EL (cell line): ENCODE measurements around the gene LRRC1.

Experiments
- DNase-seq: peaks from one replicate; pipeline ENCODE4 v3.0.0-alpha.2; 2016

Gene LRRC1

GRCh38 chr6:53818858-53819609, 24.2 kb downstream of the LRRC1 start:
- DNase-seq: no peak

DNA sequence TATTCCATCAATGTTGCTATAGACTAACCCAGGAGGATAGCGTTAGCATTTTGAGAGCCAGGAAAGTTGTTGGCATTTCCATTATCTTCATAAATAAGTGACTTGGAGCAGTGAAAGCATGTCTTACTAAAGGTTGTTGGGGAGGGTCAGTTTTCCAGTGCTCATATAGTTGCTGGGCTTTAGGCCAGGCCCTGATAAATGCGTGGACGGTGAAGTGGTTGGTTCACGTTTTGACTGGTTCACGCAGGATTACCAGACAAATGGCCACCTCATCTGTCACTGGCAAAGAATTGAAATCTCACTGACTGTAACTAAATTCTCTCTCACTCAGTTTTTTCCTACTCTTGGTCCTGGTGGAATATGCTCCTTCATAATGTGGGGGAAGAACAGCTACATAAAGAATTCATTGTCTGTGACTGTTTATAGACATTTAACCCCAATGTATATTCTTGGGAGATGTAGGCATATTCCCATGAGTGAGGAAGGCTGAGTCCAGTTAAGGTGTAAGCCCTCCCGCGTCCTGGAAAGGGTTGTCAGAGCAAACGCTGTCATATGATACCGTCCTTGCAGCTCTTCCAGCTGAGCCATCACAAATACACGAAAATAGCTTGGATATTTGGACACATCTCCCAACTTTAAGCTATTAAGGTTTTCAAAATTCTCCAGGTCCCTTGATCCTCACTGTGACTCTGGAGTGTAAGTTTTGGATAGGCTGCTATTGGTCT, 27.8 kb downstream of the LRRC1 start:
- DNase-seq: no peak

GRCh38 chr6:53824714-53825113, 29.9 kb downstream of the LRRC1 start:
- DNase-seq: no peak

DNA sequence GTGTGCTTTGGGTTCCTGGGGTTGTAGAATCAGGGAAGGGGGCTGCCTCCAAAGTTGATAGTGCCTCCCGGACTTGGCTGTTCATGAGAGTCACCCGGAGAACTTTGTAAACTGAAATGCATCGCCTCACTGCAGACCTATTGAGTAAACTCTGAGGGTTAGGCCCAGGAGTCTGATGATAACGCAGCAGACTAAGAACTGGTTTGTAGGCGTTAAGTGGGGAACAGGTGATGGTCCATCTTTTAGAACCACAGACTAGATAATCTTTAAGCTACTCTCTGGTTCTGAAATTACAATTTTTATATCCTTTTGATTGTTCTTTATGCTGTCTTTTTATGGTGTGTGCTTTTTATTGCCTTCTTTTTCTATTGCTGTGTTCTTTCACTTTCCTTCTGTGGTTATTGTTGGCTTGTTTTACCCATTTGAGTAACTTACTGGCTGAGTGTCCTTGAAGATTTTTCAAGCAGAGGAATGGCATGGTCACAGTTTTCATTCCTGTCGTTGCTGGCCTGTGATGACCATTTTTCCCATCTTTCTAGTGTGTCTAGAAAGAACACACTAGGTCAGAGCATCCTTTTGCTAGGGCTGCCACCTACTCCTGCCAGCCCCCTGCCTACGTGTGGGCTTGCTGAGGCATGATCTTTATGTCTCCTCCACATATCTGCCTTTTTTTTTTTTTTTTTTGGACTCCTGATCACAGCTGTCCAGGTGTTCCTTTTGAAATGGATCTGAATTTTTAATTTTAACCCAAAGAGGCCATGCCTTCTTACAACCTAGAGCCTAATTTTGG, 30.9 kb downstream of the LRRC1 start:
- no peak for DNase-seq

DNA sequence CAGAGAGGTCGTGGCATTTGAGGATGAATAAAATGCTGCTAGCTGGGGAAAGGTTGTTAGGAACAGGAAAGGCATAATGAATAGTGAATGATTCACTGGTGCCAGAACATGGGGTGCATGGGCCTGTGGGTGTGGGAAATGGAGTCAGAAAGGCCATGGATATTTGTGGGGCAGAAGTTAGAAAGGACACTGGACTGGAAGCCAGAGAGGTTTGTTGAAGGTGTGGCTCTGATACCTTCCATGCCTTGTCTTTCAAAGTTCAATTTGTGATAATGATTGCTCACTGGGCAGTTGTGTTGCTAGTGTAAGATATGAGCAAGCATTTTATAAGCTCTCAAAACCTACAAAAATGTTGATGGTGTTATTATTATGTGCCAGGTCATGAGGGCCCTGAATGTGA, 32.7 kb downstream of the LRRC1 start:
- no peak for DNase-seq

DNA sequence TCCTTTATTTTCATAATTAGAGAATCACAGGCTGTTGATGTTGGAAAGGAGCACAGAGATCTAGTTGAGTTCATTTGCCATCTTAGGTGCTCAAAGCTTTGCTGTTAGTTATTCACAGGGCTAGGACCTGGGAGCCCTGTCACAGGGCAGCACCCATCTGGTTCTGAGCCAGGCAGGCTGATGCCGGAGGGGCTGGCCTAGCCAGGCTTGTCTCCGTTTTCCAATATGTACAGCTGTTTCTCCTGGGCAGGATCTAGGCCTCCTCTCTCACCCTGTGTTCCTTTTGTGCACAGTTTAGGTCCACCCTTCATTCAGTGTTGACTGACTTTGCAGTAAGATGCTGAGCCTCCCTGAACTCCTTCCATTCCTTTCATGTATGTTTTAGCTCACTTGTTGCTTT, 33.4 kb downstream of the LRRC1 start:
- no peak for DNase-seq

DNA sequence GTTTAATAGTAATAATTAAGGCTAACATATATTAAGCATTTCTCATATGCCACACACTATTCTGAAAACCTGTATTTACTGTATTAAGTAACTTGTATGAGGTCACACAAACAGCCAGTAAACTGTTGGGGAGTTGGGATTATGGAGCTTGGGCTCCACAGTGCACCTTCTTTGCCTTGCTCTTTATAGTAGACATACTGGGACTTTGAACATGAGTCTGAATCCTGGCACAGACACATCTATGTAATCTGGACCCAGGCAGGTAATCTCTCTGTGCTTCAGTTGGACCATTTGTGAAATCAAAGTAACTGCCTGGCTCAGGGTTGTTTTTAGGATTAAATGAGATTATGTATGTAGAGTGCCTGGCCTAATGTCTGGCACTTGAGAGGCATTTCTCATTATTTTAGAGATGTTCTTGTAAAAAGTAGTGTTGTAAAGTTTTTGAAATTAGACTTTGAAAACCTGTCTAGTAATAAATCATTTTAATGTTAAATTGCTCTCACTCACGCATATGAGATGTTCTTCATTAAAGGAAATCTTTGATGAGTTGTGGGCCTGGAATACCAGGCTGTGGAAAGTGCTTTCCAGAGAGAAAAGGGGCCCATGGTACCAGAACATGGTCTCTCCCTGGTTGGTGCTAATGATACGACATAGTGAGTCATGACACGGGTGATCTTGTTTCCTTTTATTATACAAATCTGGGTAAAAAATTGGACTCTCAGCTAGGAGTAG, 34.3 kb downstream of the LRRC1 start:
- DNase-seq: no peak

DNA sequence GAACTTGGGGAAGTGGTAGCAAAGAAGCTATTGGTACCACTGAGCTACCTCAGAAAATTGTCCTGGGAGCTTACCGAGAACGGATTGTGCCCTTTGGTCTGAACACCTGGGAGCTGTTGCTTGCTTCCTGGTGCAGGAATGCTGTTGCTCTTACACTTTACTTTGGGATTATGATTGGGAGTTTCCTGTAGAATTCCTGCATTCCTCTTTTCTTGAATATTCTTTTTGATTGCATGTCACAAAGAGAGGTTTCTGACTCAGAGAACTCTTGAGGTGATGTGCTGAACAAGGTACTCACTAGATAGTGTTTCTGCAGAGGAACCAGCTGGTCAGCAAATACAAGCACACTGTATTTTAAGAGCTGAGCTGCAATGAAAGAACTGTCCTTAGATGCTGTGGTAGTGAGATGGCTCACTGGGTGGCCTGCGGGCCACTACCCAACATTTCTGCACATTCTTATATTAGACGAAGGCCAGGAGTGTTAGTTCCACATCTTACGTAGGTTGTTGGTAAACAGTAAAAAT, 35.0 kb downstream of the LRRC1 start:
- no peak for DNase-seq

GRCh38 chr6:53830366-53830765, 35.6 kb downstream of the LRRC1 start:
- no peak for DNase-seq

DNA sequence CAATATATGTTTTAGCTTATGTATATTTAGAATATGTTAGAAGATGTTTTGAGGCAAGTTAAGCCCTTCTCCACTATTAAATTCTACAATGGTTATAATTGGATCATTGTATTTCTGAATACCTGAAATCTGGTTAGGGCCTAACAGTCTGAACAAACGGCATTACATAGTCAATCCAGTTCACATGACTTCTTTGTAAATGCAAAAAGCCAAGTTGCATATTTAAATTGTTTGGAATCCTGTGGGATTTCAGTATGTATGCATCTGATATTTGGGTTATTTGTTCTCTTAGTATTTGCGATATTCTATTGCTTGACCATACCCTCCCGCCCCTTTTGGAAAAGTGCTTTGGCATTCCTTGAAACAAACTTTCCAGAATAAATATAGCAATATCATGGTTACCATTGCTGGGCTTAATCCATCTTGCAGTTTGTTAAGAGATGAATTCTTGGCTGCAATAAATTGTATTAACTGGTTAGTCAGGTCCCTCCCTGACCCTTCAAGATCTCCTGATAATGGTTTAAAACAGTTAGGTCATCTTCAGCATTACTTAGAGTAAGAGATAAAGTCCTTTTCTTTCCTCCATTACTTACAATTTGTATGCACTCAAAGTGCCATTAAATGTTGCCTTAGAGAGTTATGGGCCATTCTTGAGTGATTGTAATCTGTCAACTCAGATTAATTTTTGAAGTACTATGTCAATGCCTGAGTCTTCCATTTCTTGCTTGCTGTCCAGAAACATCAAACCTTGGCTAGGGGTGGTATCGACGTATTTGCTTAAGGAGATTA, 36.5 kb downstream of the LRRC1 start:
- no peak for DNase-seq

- no peak for DNase-seq
Observed at GRCh38 chr6:53831936-53832660, 37.3 kb downstream of the LRRC1 start.

GRCh38 chr6:53833155-53833554, 38.4 kb downstream of the LRRC1 start:
- peak; percentile 34 for DNase-seq

GRCh38 chr6:53834132-53834531, 39.3 kb downstream of the LRRC1 start:
- no peak for DNase-seq

DNA sequence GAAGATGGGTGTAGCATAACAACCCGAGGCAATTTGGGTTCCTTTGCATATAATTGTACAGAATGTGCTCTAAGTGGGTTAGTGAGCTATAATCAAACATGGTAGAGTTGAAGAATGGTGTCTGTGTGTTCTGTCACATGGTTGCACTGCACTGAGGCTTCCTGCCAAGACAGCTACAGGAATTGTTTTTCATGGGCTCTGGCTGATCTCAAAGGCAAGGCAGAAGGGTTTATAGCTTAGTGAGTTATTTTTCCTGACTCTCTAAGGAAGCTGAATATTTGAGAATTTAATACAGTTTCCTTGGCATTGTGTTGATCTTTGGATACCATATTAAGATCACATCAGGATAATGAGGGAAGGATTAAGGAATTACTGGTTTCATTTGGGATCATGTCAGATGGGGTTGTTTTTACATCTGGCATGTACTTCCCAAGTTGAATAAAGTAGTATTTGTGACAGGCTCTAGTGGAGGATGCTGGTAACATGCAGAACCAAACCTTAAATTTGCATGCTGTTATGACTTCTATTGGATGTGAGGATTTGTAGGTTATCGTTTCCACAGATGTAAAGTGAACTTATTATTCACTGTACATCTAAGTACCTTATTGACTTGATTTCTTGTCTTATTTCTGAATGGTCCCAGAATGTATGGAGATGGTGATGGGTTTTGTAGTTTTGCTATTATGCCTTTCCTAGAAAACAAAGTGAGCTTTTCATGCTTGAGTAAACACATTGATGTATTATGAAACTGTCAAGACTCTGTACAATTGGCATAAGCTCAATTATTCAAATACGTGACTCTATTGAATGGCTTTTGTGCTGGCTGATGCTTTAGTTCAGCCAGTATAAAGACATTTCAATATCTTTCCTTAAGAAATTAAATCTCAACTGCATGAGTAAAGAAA, 43.3 kb downstream of the LRRC1 start:
- no peak for DNase-seq

- no peak for DNase-seq
Observed at GRCh38 chr6:53840027-53840426, 45.2 kb downstream of the LRRC1 start.

DNA sequence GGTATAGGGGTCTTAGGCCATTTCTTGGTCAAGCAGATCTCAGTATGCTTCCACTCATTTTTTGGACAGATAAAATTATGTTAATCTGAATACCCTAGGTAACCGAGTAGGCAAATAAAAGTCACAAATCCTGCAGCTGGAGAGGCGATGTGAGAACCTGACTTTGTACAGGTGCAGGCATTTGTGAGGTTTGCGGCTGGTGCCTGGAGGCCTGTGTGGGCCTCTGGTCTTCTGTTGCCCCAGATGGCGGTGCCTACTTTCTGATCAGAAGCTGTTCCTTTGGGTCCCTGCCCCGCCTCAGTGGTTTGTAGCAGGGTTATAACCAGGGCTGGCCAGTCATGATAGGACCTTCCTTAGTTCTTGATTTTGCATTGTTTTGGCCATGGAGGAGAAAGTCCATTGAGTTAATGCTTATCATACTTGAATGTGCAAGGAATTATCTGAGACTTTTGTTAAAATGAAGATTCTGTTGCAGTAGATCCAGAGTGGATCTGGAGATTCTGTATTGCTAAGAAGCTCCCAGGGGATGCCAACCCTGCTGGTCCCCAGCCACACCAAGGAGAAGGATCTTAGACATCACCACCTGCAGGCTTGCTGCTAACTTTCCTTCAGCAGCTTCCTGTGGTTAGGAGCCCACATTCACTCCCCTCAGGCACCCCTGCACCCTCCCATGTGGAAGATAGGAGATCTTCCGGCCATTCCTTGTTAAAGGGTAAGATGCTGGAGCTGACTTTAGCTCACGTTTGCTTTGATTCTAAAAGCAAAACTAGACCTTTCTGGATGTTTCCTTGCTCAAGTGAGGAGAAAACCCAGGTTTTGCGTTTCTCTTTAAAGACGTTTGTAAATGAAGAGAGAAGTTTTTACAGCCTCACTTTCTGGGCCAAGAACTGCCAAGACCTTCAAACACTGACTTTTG, 50.7 kb downstream of the LRRC1 start:
- no peak for DNase-seq

GRCh38 chr6:53846250-53846649, 51.4 kb downstream of the LRRC1 start:
- DNase-seq: no peak

DNA sequence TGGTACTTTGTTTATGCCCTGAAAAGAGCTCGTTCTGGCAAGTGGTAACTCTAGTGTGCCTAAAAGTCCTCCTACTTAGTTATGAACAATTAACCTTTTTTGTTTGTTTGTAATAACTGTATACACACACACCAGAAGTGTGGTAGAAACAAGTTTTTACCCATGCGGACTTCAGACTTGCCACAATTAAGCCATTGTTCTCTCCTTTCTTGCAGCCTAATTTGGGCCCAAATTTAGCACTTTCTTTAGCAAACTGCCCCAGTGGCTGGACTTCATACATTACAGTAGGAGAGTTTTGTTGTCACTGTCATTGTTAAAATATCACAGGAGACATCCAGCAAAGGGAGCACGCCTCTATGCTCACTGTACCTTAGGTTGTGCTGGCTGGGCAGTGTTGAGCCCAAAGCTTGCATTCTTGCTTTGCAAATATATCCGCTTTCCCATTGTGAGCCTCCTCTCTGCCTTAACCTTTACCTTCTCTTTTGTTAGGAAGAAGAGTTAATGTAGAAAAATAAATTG, 53.0 kb downstream of the LRRC1 start:
- DNase-seq: no peak

GRCh38 chr6:53850527-53850926, 55.7 kb downstream of the LRRC1 start:
- DNase-seq: no peak
